HG02610 (cell line): ENCODE measurements around the gene VEZF1.
A peak's percentile ranks its signal among the peaks of the same experiment; 100 is the strongest.

Source experiments
- ATAC-seq: cut with Tn5 transposase; IDR thresholded peaks from one replicate; pipeline ENCODE4 v1.9.1; 2021; ENCODE audit warnings: mild to moderate bottlenecking, moderate library complexity; ENCODE audit not compliant: unreplicated experiment

VEZF1 gene

GRCh38 chr17:57999010-57999495, 11.0 kb upstream of the VEZF1 start:
- ATAC-seq, result no peak

GRCh38 chr17:57997085-57997809, 9.2 kb upstream of the VEZF1 start:
- no peak for ATAC-seq

- ATAC-seq, result peak; percentile 71
Observed at GRCh38 chr17:57995076-57995956, 7.3 kb upstream of the VEZF1 start.

- ATAC-seq, result no peak
Observed at GRCh38 chr17:57994436-57994835, 6.4 kb upstream of the VEZF1 start.

DNA sequence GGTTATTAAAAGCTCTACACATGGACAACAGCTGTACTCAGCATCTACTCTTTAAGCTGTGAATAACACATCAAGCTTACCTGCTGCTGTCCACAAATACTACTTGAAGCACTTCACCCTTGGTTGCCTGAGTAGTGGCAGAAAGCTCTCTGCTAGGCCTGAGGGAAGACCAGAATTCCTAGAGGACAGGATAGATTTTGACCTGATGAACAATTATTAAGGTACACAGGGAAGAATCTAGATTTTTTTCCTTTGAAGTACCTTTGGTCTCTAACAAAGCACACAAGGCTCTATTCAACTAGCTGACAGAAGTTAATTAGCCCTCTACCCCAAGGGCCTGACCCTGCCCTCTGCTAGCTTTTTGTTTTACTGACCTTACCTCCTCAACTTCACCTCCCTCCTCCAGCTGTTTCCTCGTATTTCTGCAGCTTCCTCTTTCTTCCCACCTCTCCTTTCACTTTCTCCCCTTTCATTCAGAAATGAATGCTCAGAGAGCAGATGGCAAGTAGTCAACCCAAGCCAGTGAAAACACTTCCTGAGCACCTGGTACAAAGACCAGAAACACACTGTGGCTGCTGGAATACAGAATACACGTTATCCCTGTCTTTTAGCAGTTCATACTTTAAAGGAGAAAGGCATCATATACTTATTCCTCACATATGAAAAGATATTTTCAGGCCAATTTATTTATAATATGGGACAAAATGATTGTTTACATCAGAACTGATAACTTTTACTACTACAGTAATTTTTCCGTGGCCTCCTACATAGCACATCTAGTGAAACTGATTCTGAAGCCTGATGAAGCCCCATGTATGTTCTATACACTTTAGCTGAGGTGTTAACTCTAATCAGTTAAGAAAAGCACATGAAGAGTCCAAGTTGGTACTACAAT, 5.7 kb upstream of the VEZF1 start:
- no peak for ATAC-seq

GRCh38 chr17:57991537-57991936, 3.5 kb upstream of the VEZF1 start:
- ATAC-seq, result no peak

- ATAC-seq, result no peak
Observed at GRCh38 chr17:57990037-57990436, 2.0 kb upstream of the VEZF1 start.

- ATAC-seq, result peak; percentile 81
Observed at GRCh38 chr17:57988301-57989250, 522 bp upstream of the VEZF1 start.

GRCh38 chr17:57986841-57987580, 1.0 kb downstream of the VEZF1 start:
- ATAC-seq, result no peak

- ATAC-seq, result no peak
Observed at GRCh38 chr17:57985675-57985974, 2.4 kb downstream of the VEZF1 start.

GRCh38 chr17:57984936-57985674, 2.9 kb downstream of the VEZF1 start:
- ATAC-seq, result no peak

DNA sequence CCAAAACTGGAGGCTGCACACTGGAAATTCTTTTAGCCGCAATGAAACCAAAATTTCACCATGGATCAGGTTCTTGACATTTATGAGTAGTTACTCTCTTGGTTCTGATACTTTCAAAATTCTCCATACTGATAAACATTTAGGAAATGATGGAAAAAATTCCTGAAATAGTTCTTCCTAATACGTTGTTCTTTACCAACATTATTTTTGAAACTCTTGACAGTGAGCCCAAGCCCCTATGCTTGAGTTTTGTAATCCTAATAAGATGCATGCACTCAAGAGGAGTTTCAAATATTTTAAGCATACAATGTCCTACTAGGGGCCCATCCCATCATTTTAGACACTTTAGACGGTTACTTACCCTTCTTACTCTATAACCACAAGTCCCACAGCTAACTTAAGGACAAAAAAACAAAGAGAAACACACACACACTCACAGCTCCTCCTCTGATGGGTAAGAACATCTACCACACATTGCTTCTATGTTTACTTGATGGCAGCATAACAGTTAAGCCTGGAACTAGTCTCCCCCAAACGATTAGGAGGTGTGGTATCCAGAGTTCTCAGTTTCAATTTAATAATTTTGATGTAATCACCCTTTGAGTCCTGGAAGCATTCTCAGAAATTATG, 3.7 kb downstream of the VEZF1 start:
- no peak for ATAC-seq

GRCh38 chr17:57983446-57983845, 4.6 kb downstream of the VEZF1 start:
- ATAC-seq, result no peak

GRCh38 chr17:57982452-57983170, 5.4 kb downstream of the VEZF1 start:
- no peak for ATAC-seq

DNA sequence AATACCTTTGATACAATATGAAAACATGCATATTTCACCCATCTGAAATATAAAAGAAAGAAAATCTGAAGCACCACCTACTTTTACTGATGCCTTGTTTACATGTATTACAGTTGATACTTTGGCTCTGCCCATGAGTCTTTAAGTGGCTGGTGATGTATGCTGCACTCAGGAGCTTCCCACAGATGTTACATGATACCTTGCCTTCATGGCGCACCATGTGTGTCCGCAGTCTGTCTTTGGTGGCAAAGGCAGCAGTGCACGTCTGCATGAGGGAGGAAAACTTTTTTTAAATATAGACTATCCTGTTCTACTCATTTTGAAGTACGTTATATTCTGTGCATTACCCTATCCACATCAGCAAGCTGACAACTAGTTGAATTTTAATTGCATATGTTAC, 7.5 kb downstream of the VEZF1 start:
- ATAC-seq, result no peak

GRCh38 chr17:57979076-57979475, 9.0 kb downstream of the VEZF1 start:
- ATAC-seq, result no peak

GRCh38 chr17:57976594-57976993, 11.5 kb downstream of the VEZF1 start:
- no peak for ATAC-seq

- no peak for ATAC-seq
Observed at GRCh38 chr17:57975044-57975443, 13.0 kb downstream of the VEZF1 start.
